GM12878 (cell line): Measurements from ENCODE around the gene NELL1. TPM values are rescaled to one million over a fixed set of nuclear protein-coding genes. Genes with fewer than 3 reads are reported as not detected.

Experiments used
- ATAC-seq: fragments of 200-7000 bp; cut with Tn5 transposase; 3 replicates; pipeline ENCODE4 v1.9.1; 2020; ENCODE audit warnings: mild to moderate bottlenecking, moderate library complexity
- BruUV-seq: library from RNA; stranded (reverse); fragments of 400-500 nt; replicated peaks from 2 replicates; lab custom pipeline; 2021; lab: Mats Ljungman, UMichigan
- CTCF ChIA-PET: fragments of 300-600 bp; sonication (Branson Sonifier 250); formaldehyde crosslinking; extraction: SDS; loops from one replicate; lab custom pipeline; 2021; ENCODE audit warnings: inconsistent platforms; lab: Yijun Ruan, JAX
- POLR2A ChIA-PET: fragments of 350-600 bp; formaldehyde crosslinking; extraction: SDS; loops from one replicate; lab custom pipeline; 2021; ENCODE audit warnings: inconsistent platforms; lab: Charles Lee
- RAD21 ChIA-PET: fragments of 300-600 bp; sonication (Branson Sonifier 250); formaldehyde crosslinking; loops from one replicate; lab custom pipeline; 2023; ENCODE audit warnings: antibody characterized with exemption; ENCODE audit not compliant: unreplicated experiment; lab: Charles Lee
- SMC1A ChIA-PET: fragments of 300-600 bp; sonication (Branson Sonifier 250); formaldehyde crosslinking; loops from one replicate; lab custom pipeline; 2023; ENCODE audit not compliant: unreplicated experiment, uncharacterized antibody; lab: Charles Lee
- DNase-seq: peaks from one replicate; pipeline ENCODE4 v3.0.0-alpha.2; 2011; ENCODE audit warnings: low read depth, low spot score
- FAIRE-seq: peaks from 3 replicates; lab custom pipeline; 2011; peaks lifted over from hg19 to GRCh38; lab: Jason Lieb, UNC
- H2AFZ ChIP-seq: 2 replicates; pipeline ENCODE4 v1.6.0; 2011; ENCODE audit warnings: low read depth, low read length, control low read depth; ENCODE audit not compliant: control insufficient read depth
- H3K27ac ChIP-seq: 2 replicates; pipeline ENCODE4 v1.5.1; 2011; ENCODE audit warnings: control low read depth; ENCODE audit not compliant: control insufficient read depth, insufficient read depth
- H3K27me3 ChIP-seq, 2 experiments: replicated peaks in 1 of 2; 2 replicates each; pipeline versions ENCODE4 v1.6.0 to v1.6.1; 2011; ENCODE audit warnings: low read length in 1 of 2; ENCODE audit not compliant: control insufficient read depth in 2 of 2, insufficient read depth in 2 of 2
- H3K36me3 ChIP-seq, 2 experiments: 2 replicates each; pipeline ENCODE4 v1.5.1; 2011; ENCODE audit warnings: low read length in 1 of 2; ENCODE audit not compliant: control insufficient read depth in 2 of 2, insufficient read depth in 2 of 2
- H3K4me1 ChIP-seq: 2 replicates; pipeline ENCODE4 v1.6.1; 2011; ENCODE audit warnings: mild to moderate bottlenecking, low read length, moderate library complexity, mixed read lengths; ENCODE audit not compliant: control insufficient read depth, insufficient read depth
- H3K4me2 ChIP-seq: 2 replicates; pipeline ENCODE4 v1.6.0; 2011; ENCODE audit warnings: control low read depth; ENCODE audit not compliant: control insufficient read depth, insufficient read depth
- H3K4me3 ChIP-seq: fragments of 200-600 bp; sonication (generic); 2 replicates; pipeline ENCODE4 v1.5.1; 2016
- H3K79me2 ChIP-seq: 2 replicates; pipeline ENCODE4 v1.6.0; 2011; ENCODE audit warnings: low read length; ENCODE audit not compliant: control insufficient read depth, insufficient read depth
- H3K9ac ChIP-seq: 2 replicates; pipeline ENCODE4 v1.8.0; 2011; ENCODE audit warnings: low read length, control low read depth, mixed read lengths; ENCODE audit not compliant: control insufficient read depth, insufficient read depth
- H3K9me3 ChIP-seq: replicated peaks from 3 replicates; pipeline ENCODE4 v1.5.1; 2011; ENCODE audit warnings: mild to moderate bottlenecking, low read length; ENCODE audit not compliant: control insufficient read depth, insufficient read depth
- H4K20me1 ChIP-seq: 2 replicates; pipeline ENCODE4 v1.6.0; 2011; ENCODE audit not compliant: control insufficient read depth, insufficient read depth
- BACH1 ChIP-seq: fragments of 450-650 bp; IDR thresholded peaks from 2 replicates; pipeline ENCODE4 v1.6.1; 2017; ENCODE audit warnings: mild to moderate bottlenecking, borderline replicate concordance
- BHLHE40 ChIP-seq, 2 experiments: fragments of 450-650 bp in 1 of 2; IDR thresholded peaks; 2 replicates each; pipeline ENCODE4 v1.6.1; 2011 to 2017; ENCODE audit warnings: low read depth in 2 of 2, borderline replicate concordance in 1 of 2, improper control_type of control experiment in 1 of 2, low read length in 1 of 2, mild to moderate bottlenecking in 1 of 2
- BRCA1 ChIP-seq: IDR thresholded peaks from 2 replicates; pipeline ENCODE4 v1.6.1; 2011; ENCODE audit warnings: low read depth, low read length, improper control_type of control experiment
- CEBPZ ChIP-seq: fragments of 150-350 bp; IDR thresholded peaks from 2 replicates; pipeline ENCODE4 v1.6.1; 2016; ENCODE audit warnings: low read depth, low read length
- EED ChIP-seq: sonication (generic); IDR thresholded peaks from 2 replicates; pipeline ENCODE4 v1.6.1; 2016; ENCODE audit warnings: antibody characterized with exemption, low read depth
- FOXK2 ChIP-seq: fragments of 450-650 bp; IDR thresholded peaks from 2 replicates; pipeline ENCODE4 v1.6.1; 2017; ENCODE audit warnings: mild to moderate bottlenecking, moderate library complexity
- HCFC1 ChIP-seq: fragments of 150-350 bp; IDR thresholded peaks from 2 replicates; pipeline ENCODE4 v1.6.1; 2014; ENCODE audit warnings: low read length
- KDM1A ChIP-seq: fragments of 200-600 bp; sonication (generic); IDR thresholded peaks from 2 replicates; pipeline ENCODE4 v1.6.1; 2016; ENCODE audit warnings: borderline replicate concordance
- MEF2A ChIP-seq: IDR thresholded peaks from 2 replicates; pipeline ENCODE4 v1.6.1; 2011; ENCODE audit warnings: low read depth, mild to moderate bottlenecking, low read length, moderate library complexity; ENCODE audit not compliant: insufficient read depth
- MTA2 ChIP-seq: fragments of 450-650 bp; IDR thresholded peaks from 2 replicates; pipeline ENCODE4 v1.6.1; 2016; ENCODE audit warnings: low read depth, mild to moderate bottlenecking, moderate library complexity
- POLR2A ChIP-seq: IDR thresholded peaks from 2 replicates; pipeline ENCODE4 v1.6.1; 2011; ENCODE audit warnings: low read depth, mild to moderate bottlenecking, low read length
- POU2F2 ChIP-seq: IDR thresholded peaks from 3 replicates; pipeline ENCODE4 v1.6.1; 2011; ENCODE audit warnings: low read depth, mild to moderate bottlenecking, low read length, borderline replicate concordance
- RUNX3 ChIP-seq: IDR thresholded peaks from 2 replicates; pipeline ENCODE4 v1.6.1; 2012; ENCODE audit warnings: low read length, inconsistent platforms
- SUZ12 ChIP-seq: fragments of 200-600 bp; sonication (generic); IDR thresholded peaks from one replicate; pipeline ENCODE4 v1.6.1; 2018; ENCODE audit warnings: antibody characterized with exemption, mild to moderate bottlenecking; ENCODE audit not compliant: unreplicated experiment
- TARDBP ChIP-seq: IDR thresholded peaks from 2 replicates; pipeline ENCODE4 v1.6.1; 2016; ENCODE audit warnings: borderline replicate concordance
- TBL1XR1 ChIP-seq: IDR thresholded peaks from 2 replicates; pipeline ENCODE4 v1.6.1; 2012; ENCODE audit warnings: low read depth, low read length, improper control_type of control experiment
- YBX1 ChIP-seq: fragments of 450-650 bp; IDR thresholded peaks from 2 replicates; pipeline ENCODE4 v1.6.1; 2016; ENCODE audit warnings: antibody characterized with exemption
- ZNF687 ChIP-seq: fragments of 450-650 bp; IDR thresholded peaks from 2 replicates; pipeline ENCODE4 v1.6.1; 2017; ENCODE audit warnings: mild to moderate bottlenecking, moderate library complexity
- WGBS: methylation state at CpG from one replicate; pipeline ENCODE4 v1.1.6; 2016; ENCODE audit warnings: low lambda C conversion rate; ENCODE audit not compliant: insufficient replicate concordance, insufficient coverage; ENCODE audit errors: missing lambda C conversion rate; 5-methylcytosine and 5-hydroxymethylcytosine counted together
- in situ Hi-C: fragments of 300-500 bp; cut with MboI; formaldehyde crosslinking; loops from 9 replicates; pipeline ENCODE4 v1.14.3; 2018; ENCODE audit warnings: mixed read lengths
- intact Hi-C: fragments of 100-400 bp; cut with micrococcal nuclease; formaldehyde crosslinking; loops from one replicate; pipeline ENCODE4 v1.14.2; 2022; ENCODE audit not compliant: unreplicated experiment
- polyA plus RNA-seq, 11 experiments: library from polyadenylated mRNA; depleted of rRNA in 4 of 11; unstranded in 6 of 11; stranded (reverse) in 5 of 11; fragments of >200 nt; fragmentation: Nextera tagmentation in 4 of 11; fragmentation: Illumina TruSeq in 1 of 11; extraction: Ambion mirVana in 4 of 11; extraction: Trizol in 1 of 11; gene quantifications; 1 replicate in 1 of 11; 2 replicates in 10 of 11; pipeline versions ENCODE4 v1.2.1 to v1.2.3, GENCODE V29; 2011 to 2016; ENCODE audit warnings: inconsistent platforms in 2 of 11, missing spikeins in 2 of 11, low read depth in 1 of 11
- total RNA-seq, 4 experiments: library from RNA; depleted of rRNA in 3 of 4; stranded (reverse); fragments of >200 nt in 3 of 4; fragmentation: Illumina TruSeq in 1 of 4; extraction: Trizol in 1 of 4; gene quantifications; 2 replicates each; pipeline versions ENCODE4 v1.2.1 to v1.2.3, GENCODE V29; 2013 to 2021

The NELL1 gene
- total and polyA plus RNA-seq, 10 of the 15 experiments (the other 5 are each of a cell fraction or from before 2014, with no cell fraction given): 0.02 to 0.12 TPM; not detected in 8

- TF ChIP-seq TBL1XR1 (no peak), HCFC1 (no peak), POLR2A (no peak), ZNF687 (no peak)
Observed at GRCh38 chr11:21612326-21612725, 942.9 kb downstream of the NELL1 start (continued).

- in situ Hi-C loops: no loop called here
- H3K9ac ChIP-seq: no peak overlapping the region
- FAIRE-seq (no peak), DNase-seq (no peak), ATAC-seq (no peak)
- SMC1A ChIA-PET: interaction anchor here (1.0 kb wide), 1 partner anchor 43 kb away, joined by 3 read pairs; no protein-coding TSS in a partner anchor
- H3K4me1 ChIP-seq: no peaks in the 10 kb centered on the region
- 16% methylated on average over 5 of the region's 5 CpGs for WGBS
- no peaks in the 10 kb centered on the region for H3K79me2 ChIP-seq
- H3K9me3 ChIP-seq: no peaks in the 10 kb centered on the region
- no peak overlapping the region for H2AFZ ChIP-seq
- intact Hi-C loops: no loop called here
- no peak overlapping the region for H3K27ac ChIP-seq
- BruUV-seq: no TSS peak
- CTCF ChIA-PET: interaction anchor here (0.7 kb wide), 1 partner anchor 160 kb away, joined by 3 read pairs; no protein-coding TSS in a partner anchor
- H3K36me3 ChIP-seq: no peaks in the 10 kb centered on the region
- RAD21 ChIA-PET: no interaction called here
- H3K27me3 ChIP-seq: no peaks in the 10 kb centered on the region
- no peak overlapping the region for H3K4me2 ChIP-seq
- H4K20me1 ChIP-seq: no peaks in the 10 kb centered on the region
- POLR2A ChIA-PET: no interaction called here
- no peak overlapping the region for H3K4me3 ChIP-seq
- TF ChIP-seq HCFC1 (no peak), BACH1 (no peak), KDM1A (no peak), TARDBP (no peak), YBX1 (no peak), EED (no peak), MEF2A (no peak), BRCA1 (no peak), FOXK2 (no peak), RUNX3 (no peak), MTA2 (no peak), CEBPZ (no peak), POU2F2 (no peak), SUZ12 (no peak), BHLHE40 (IDR thresholded peaks at IDR 0.05; ENCODE audit: borderline replicate concordance in 1 of 2, low read depth in 2 of 2, low read length in 1 of 2) (no peak)
Observed at GRCh38 chr11:21614961-21615360, 945.6 kb downstream of the NELL1 start.
